ENCODE data around the gene NDUFC2.
"Not testable (repeated sequence)": the region's sequence is repeated elsewhere in the genome, so short reads cannot be mapped to it uniquely, and the experiment has no call there.

Gene NDUFC2

GRCh38 chr11:78109081-78110015 lies 29.7 kb upstream of the NDUFC2 start:
- no peak for DNase-seq (ENCODE audit: extremely low read depth, low read depth)
- TF ChIP-seq, protein P1, sequence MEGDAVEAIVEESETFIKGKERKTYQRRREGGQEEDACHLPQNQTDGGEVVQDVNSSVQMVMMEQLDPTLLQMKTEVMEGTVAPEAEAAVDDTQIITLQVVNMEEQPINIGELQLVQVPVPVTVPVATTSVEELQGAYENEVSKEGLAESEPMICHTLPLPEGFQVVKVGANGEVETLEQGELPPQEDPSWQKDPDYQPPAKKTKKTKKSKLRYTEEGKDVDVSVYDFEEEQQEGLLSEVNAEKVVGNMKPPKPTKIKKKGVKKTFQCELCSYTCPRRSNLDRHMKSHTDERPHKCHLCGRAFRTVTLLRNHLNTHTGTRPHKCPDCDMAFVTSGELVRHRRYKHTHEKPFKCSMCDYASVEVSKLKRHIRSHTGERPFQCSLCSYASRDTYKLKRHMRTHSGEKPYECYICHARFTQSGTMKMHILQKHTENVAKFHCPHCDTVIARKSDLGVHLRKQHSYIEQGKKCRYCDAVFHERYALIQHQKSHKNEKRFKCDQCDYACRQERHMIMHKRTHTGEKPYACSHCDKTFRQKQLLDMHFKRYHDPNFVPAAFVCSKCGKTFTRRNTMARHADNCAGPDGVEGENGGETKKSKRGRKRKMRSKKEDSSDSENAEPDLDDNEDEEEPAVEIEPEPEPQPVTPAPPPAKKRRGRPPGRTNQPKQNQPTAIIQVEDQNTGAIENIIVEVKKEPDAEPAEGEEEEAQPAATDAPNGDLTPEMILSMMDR (IDR thresholded peaks at IDR 0.05; ENCODE audit: low read depth, low read length): no peak

GRCh38 chr11:78100676-78101472 lies 21.2 kb upstream of the NDUFC2 start:
- no peak for DNase-seq (ENCODE audit: extremely low read depth, low read depth)
- TF ChIP-seq, protein P1 (IDR thresholded peaks at IDR 0.05; ENCODE audit: low read depth, low read length): no peak

DNA sequence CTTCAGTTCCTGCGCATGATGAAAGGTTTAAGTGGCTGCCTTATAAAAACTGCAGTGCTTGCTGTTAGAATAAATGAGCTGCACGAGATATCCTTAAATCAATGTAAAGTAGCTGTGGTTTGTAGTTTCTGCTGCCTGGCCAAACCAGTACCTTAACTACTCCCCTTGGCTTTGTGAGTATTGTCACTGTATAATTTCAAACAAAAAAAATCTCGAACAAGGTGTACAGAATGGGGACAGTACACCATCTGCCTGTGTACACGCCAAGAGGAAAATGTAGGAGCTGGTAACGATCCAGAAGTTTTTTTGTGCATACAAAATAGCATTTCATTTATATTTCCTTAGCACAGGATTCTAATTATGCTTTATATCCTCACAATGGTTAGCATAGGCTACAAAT lies 20.6 kb upstream of the NDUFC2 start:
- no peak for DNase-seq (ENCODE audit: extremely low read depth, low read depth)
- TF ChIP-seq, protein P1 (IDR thresholded peaks at IDR 0.05; ENCODE audit: low read depth, low read length): no peak

GRCh38 chr11:78099666-78100065 lies 20.0 kb upstream of the NDUFC2 start:
- TF ChIP-seq, protein P1 (IDR thresholded peaks at IDR 0.05; ENCODE audit: low read depth, low read length): no peak
- DNase-seq (ENCODE audit: extremely low read depth, low read depth): no peak

- TF ChIP-seq, protein P1 (IDR thresholded peaks at IDR 0.05; ENCODE audit: low read depth, low read length): no peak
- no peak for DNase-seq (ENCODE audit: extremely low read depth, low read depth)
Observed at GRCh38 chr11:78097666-78098385, 18.2 kb upstream of the NDUFC2 start.

GRCh38 chr11:78094250-78094649 lies 14.6 kb upstream of the NDUFC2 start:
- TF ChIP-seq, protein P1 (IDR thresholded peaks at IDR 0.05; ENCODE audit: low read depth, low read length): no peak
- no peak for DNase-seq (ENCODE audit: extremely low read depth, low read depth)

- not testable (repeated sequence) for DNase-seq (ENCODE audit: extremely low read depth, low read depth)
Observed at GRCh38 chr11:78086521-78087074, 6.9 kb upstream of the NDUFC2 start.
